HG02870 (cell line): ENCODE results near the gene TSKS.

ENCODE experiments used
- ATAC-seq: cut with Tn5 transposase; IDR thresholded peaks from one replicate; pipeline ENCODE4 v1.9.1; 2021; ENCODE audit warnings: mild to moderate bottlenecking, moderate library complexity; ENCODE audit not compliant: unreplicated experiment

The TSKS gene, protein sequence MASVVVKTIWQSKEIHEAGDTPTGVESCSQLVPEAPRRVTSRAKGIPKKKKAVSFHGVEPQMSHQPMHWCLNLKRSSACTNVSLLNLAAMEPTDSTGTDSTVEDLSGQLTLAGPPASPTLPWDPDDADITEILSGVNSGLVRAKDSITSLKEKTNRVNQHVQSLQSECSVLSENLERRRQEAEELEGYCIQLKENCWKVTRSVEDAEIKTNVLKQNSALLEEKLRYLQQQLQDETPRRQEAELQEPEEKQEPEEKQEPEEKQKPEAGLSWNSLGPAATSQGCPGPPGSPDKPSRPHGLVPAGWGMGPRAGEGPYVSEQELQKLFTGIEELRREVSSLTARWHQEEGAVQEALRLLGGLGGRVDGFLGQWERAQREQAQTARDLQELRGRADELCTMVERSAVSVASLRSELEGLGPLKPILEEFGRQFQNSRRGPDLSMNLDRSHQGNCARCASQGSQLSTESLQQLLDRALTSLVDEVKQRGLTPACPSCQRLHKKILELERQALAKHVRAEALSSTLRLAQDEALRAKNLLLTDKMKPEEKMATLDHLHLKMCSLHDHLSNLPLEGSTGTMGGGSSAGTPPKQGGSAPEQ

GRCh38 chr19:49763230-49763629 is at the start of gene TSKS:
TSKS (minus strand) TSS chr19:49763306; CDS start chr19:49763247, 59 bp downstream.
- ATAC-seq = no peak

DNA sequence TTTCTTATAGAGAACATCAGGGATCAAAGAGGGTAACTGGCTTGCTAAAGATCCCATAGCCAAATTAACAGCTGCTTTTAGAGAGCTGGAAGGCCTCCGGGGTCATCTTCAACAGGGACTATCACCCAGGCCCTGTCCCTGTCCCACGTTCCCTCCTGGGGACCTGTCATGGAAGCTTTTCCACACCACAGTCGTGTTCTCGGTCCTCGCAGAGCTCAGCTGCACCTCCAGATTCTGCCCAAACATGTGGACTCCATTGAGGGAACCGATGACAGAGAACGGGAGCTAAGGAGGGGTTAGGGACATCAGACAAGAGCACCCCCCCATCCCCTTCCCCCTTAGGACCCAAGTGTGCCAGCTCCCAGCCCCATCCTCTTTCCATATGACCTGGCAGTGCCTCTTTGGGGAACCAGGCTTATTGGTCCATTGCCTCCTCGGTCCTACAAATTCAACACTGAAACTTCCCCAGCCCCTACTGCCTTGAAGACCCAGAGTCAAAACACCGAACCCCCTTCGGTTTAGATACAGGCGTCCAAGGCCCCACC is 49.4 kb upstream of the TSKS start:
- no peak for ATAC-seq

- ATAC-seq = no peak
Measured at GRCh38 chr19:49811328-49811727, 48.2 kb upstream of the TSKS start.

DNA sequence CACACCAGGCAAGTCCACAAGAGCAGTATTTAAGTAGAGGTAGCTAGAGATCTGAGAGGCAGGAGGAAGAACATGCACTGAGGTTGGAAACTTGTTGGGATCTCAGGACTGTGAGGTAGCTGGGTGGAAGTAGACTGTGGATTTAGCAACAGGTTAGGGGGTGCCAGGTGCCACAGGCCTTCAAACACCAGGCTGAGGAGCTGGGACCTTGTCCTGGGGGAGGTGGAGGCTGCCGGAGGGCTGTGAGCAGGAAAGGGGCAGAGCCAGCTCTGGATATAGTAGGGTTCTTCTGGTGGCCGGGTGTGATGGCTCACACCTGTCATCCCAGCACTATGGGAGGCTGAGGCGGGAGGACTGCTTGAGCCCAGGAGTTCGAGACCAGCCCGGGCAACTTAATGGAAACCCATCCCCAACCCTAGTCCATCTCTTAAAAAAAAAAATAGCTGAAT is 46.9 kb upstream of the TSKS start:
- no peak for ATAC-seq

DNA sequence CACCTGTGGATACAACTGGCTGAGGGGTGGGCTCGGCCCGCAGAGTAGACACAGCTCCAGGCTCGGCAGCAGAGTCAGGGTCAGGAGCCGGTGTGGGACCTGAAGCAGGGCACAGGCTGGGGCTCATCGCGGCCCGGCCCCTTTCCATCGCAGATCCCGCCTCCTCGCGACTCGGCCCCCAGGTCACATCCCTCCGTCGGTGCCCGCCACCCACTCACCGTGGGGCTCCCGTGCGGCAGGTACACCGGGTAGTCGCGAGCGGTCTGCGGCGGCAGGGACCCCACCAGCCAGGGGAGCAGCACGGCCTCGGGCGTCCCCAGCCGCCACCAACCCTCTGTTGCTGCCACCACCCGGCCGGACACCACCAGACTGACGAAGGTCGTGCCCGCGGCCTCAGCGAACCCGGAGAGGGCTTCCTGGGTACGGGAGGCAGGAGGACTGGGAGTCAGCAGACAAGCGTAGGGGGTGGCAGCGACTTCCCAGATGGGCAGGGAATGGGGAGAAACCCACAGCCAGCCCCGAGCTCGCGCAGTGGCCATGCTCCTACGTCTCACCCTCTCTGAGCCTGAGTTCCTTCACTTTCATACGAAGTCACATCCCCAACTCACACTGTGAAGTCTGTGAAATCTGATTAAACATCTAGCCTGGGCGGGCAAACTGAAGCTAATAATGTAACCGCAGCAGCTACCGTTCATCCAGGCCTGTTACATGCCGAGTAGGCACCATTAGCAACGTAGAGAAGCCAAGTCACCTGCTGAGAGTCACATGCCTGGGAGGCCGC is 46.2 kb upstream of the TSKS start:
- ATAC-seq = no peak

DNA sequence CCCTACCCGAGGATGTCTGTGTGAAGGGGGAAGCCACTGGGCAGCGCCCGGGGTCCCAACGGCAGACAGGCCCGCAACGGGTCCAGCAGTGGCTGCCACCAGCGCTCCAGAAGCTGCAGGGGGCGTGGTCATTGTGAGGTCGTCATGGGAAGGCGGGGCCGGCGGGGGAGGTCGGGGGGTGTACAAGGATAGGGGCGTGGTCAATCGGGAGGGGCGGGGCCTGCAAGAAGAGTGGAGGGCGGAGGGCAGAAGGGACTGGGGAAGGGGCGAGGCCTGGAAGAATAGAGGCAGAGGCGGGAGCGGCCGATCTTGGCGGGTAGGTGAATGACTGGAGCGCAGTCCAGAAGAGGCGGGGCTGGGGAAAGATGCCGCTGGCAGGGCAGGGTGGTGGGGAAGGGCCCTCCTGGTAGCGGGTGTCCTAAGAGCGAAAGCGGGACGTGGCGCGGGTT is 45.6 kb upstream of the TSKS start:
- no peak for ATAC-seq

- no peak for ATAC-seq
Measured at GRCh38 chr19:49807904-49808675, 45.0 kb upstream of the TSKS start.

GRCh38 chr19:49807058-49807903 is 44.2 kb upstream of the TSKS start:
- ATAC-seq = no peak

DNA sequence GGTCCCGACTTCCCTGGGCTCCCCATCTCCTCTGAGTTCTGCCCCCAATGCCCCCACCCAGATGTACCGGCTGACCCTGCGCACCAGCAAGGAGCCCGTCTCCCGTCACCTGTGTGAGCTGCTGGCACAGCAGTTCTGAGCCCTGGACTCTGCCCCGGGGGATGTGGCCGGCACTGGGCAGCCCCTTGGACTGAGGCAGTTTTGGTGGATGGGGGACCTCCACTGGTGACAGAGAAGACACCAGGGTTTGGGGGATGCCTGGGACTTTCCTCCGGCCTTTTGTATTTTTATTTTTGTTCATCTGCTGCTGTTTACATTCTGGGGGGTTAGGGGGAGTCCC is 43.5 kb upstream of the TSKS start:
- ATAC-seq = no peak

DNA sequence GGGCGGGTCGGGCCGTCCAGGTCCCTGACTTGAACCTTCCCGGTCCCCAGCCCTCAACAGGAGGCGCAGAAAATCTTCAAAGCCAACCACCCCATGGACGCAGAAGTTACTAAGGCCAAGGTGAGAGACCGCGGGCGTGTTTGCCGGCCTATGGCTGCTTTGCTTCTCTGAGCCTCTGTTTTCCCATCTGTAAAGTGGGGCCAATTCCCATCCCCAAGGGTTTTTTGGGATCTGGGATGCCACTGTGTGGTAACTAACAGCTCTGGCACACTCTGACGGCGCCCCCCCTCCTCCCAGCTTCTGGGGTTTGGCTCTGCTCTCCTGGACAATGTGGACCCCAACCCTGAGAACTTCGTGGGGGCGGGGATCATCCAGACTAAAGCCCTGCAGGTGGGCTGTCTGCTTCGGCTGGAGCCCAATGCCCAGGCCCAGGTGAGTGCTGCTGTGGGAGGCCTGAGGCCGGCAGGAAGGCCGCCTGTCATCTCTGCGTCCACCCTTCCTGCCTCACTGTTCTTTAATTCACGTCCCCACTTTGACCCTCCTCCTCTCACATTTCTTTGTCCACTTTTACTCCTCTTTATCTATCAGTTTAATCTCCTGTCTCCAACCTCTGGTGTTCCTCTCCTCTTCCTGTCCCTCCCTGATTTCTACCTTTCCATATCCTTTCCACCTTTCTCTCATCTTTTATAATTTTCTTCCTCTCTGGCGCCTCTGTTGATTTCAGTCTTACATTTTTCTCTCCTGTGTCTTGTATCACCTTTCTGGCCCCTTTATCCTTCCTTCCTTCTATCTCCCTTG is 42.9 kb upstream of the TSKS start:
- no peak for ATAC-seq

DNA sequence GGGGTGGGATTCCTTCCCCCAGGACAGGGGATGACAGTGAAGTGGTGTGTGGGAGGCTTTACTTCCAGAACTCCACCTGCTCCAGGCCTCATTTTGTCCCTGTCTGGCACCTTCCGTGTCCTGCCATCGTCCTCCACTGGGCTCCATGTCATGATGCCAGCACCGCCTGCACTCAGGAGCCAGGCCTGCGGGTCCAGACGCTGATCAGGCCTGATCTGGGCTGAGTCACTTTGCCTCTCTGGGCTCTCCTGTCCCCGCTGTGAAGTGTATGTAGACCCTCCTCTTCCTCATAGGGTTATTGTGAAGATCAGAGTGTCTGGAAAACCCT is 40.4 kb upstream of the TSKS start:
- ATAC-seq = no peak

DNA sequence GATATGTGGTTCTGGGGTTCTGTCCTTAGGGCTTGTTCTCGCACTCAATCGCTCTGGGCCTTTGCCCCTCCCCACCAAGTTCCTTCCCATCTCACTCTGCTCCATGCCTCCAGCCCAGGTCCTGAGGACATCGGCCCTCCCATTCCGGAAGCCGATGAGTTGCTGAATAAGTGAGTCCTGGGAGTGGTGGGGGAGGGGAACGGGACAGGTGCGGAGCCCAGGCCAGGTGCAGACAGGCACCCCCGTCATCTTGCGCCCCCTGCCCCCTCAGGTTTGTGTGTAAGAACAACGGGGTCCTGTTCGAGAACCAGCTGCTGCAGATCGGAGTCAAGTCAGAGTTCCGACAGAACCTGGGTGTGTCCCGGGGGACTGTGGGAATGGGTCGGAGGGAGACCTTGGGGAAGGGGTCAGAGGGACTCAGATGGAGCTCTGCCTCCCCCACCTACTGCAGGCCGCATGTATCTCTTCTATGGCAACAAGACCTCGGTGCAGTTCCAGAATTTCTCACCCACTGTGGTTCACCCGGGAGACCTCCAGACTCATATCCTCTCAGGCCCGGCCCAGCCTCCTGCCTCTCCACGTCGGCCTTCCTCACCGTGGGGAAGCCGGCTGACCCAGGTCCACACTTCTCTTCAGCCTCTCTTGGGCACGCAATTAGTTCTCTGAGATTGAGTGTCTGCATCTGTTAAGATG is 39.9 kb upstream of the TSKS start:
- no peak for ATAC-seq

GRCh38 chr19:49801966-49802661 is 39.0 kb upstream of the TSKS start:
- no peak for ATAC-seq

GRCh38 chr19:49801401-49801888 is 38.3 kb upstream of the TSKS start:
- no peak for ATAC-seq

GRCh38 chr19:49800771-49801170 is 37.7 kb upstream of the TSKS start:
- ATAC-seq = no peak

DNA sequence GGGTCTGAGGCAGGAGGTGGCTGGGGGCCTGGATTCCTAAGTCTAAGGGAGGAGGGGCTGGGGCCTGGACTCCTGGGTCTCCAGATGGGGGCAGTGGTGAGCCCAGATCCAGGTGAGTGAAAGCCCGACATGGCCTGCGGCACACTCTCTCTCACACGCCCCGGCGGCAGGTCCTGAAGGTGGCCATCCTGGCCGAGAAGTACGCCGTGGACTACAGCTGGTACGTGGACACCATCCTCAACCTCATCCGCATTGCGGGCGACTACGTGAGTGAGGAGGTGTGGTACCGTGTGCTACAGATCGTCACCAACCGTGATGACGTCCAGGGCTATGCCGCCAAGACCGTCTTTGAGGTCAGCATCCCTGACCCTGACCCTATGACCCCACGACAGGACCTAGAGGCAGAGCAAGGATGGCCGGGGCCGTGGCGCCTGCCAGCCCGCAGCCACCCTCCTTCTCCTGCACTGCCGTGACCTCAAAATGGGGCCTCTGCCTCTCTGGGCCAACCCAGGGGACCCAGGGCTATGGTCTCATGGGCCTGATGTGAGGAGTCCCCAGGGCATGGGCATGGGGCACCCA is 36.8 kb upstream of the TSKS start:
- no peak for ATAC-seq

GRCh38 chr19:49799271-49799797 is 36.2 kb upstream of the TSKS start:
- no peak for ATAC-seq
